Lung (tissue), 12 donors: ENCODE measurements around the gene ZDHHC24. TPM values are rescaled to one million over a fixed set of nuclear protein-coding genes. Genes with fewer than 3 reads are reported as not detected.

Source experiments
- ATAC-seq: fragments of 200-7000 bp; cut with Tn5 transposase; one replicate; pipeline ENCODE4 v1.9.1; 2020; ENCODE audit warnings: moderate number of reproducible peaks; ENCODE audit not compliant: insufficient read depth, low FRiP score
- DNase-seq, 3 donors: peaks; one replicate each; pipeline ENCODE4 v3.0.0-alpha.2; 2013 to 2017
- H3K27ac ChIP-seq, 2 donors: one replicate each; pipeline ENCODE4 v1.5.1; 2013; ENCODE audit warnings: mild to moderate bottlenecking in 2 of 2, moderate library complexity in 2 of 2, control low read depth in 1 of 2, inconsistent platforms in 1 of 2, low read depth in 1 of 2, low read length in 1 of 2
- H3K27me3 ChIP-seq, 3 donors: one replicate each; pipeline ENCODE4 v1.5.1; 2013; ENCODE audit warnings: low read length in 2 of 3; ENCODE audit not compliant: control insufficient read depth in 3 of 3, insufficient read depth in 3 of 3
- H3K36me3 ChIP-seq, 4 donors: one replicate each; pipeline ENCODE4 v1.5.1; 2013; ENCODE audit warnings: low read length in 4 of 4, mild to moderate bottlenecking in 1 of 4, moderate library complexity in 1 of 4; ENCODE audit not compliant: control insufficient read depth in 4 of 4, insufficient read depth in 4 of 4
- H3K4me1 ChIP-seq, 5 donors: one replicate each; pipeline ENCODE4 v1.5.1; 2013; ENCODE audit warnings: low read length in 5 of 5, mild to moderate bottlenecking in 2 of 5, moderate library complexity in 1 of 5; ENCODE audit not compliant: control insufficient read depth in 5 of 5, insufficient read depth in 5 of 5
- H3K4me3 ChIP-seq: one replicate; pipeline ENCODE4 v1.5.1; 2013; ENCODE audit warnings: mild to moderate bottlenecking, control low read depth, moderate library complexity
- H3K9ac ChIP-seq, 2 donors: one replicate each; pipeline ENCODE4 v1.5.1; 2013; ENCODE audit warnings: low read length in 2 of 2, control low read depth in 1 of 2; ENCODE audit not compliant: insufficient read depth in 1 of 2
- H3K9me3 ChIP-seq, 4 donors: one replicate each; pipeline ENCODE4 v1.5.1; 2013; ENCODE audit warnings: low read length in 3 of 4, mild to moderate bottlenecking in 1 of 4, moderate library complexity in 1 of 4; ENCODE audit not compliant: control insufficient read depth in 4 of 4, insufficient read depth in 3 of 4
- CTCF ChIP-seq: IDR thresholded peaks from 2 replicates; pipeline ENCODE4 v1.5.1; 2012; ENCODE audit warnings: mild to moderate bottlenecking; ENCODE audit errors: control extremely low read depth, extremely low read depth
- WGBS, 2 donors: extraction: QIAGEN DNeasy Blood & Tissue Kit; methylation state at CpG; one replicate each; pipeline ENCODE4 v1.1.7; 2013; 5-methylcytosine and 5-hydroxymethylcytosine counted together
- polyA plus RNA-seq, 2 donors: library from polyadenylated mRNA; stranded (reverse); fragments of 200-250 nt; gene quantifications; one replicate each; pipeline ENCODE4 v1.2.1, GENCODE V29; 2013
- total RNA-seq, 2 donors: library from RNA; depleted of rRNA in 1 of 2; stranded (reverse); fragments of >200 nt in 1 of 2; gene quantifications; one replicate each; pipeline ENCODE4 v1.2.1, GENCODE V29; 2014 to 2021
- donor health status: control.
- donor health status: control.
- donor health status: Bipolar disorder and iron deficiency.
- donor health status: healthy.
- donor health status: DM: yes; HTN: yes; CAD: no.

The ZDHHC24 gene
- total and polyA plus RNA-seq, 4 donors: 6.8 to 21.6 (median 11.5) TPM

- no peaks in the 10 kb centered on the region for H3K4me1 ChIP-seq
- H3K9ac ChIP-seq: no peak overlapping the region
- TF ChIP-seq CTCF: no peak
- H3K9me3 ChIP-seq: no peaks in the 10 kb centered on the region
- peaks cover 0 to 6% (median 0%) of the 10 kb centered on the region in 4 donors for H3K36me3 ChIP-seq
- no peaks in the 10 kb centered on the region for H3K27me3 ChIP-seq
- H3K27ac ChIP-seq: no peak overlapping the region
- ATAC-seq: no peak
- 0 to 78% methylated on average over 1 of the region's 1 CpG for WGBS, 2 donors
- no peak overlapping the region for H3K4me3 ChIP-seq
- no peak for DNase-seq
Measured at GRCh38 chr11:66505276-66505816, 40.5 kb downstream of the ZDHHC24 start.

GRCh38 chr11:66498506-66498905 lies 47.3 kb downstream of the ZDHHC24 start:
- TF ChIP-seq CTCF: no peak
- H3K36me3 ChIP-seq: peaks cover 0 to 19% (median 1%) of the 10 kb centered on the region in 4 donors
- ATAC-seq: no peak

GRCh38 chr11:66497206-66497605 lies 48.6 kb downstream of the ZDHHC24 start:
- H3K9me3 ChIP-seq: no peaks in the 10 kb centered on the region
- WGBS, 2 donors: 98 to 99% methylated on average over 16 of the region's 16 CpGs
- H3K4me3 ChIP-seq: no peak overlapping the region
- H3K27ac ChIP-seq: no peak overlapping the region
- no peaks in the 10 kb centered on the region for H3K4me1 ChIP-seq
- H3K27me3 ChIP-seq: no peaks in the 10 kb centered on the region
- no peak overlapping the region for H3K9ac ChIP-seq
- TF ChIP-seq CTCF: no peak
- no peak for DNase-seq
- ATAC-seq: no peak
- peaks cover 0 to 30% (median 1%) of the 10 kb centered on the region in 4 donors for H3K36me3 ChIP-seq

More at GRCh38 chr11:66498506-66498905, 47.3 kb downstream of the ZDHHC24 start:
- no peak overlapping the region for H3K9ac ChIP-seq
- H3K4me1 ChIP-seq: no peaks in the 10 kb centered on the region
- DNase-seq: no peak
- H3K27ac ChIP-seq: no peak overlapping the region
- no peaks in the 10 kb centered on the region for H3K9me3 ChIP-seq
- H3K4me3 ChIP-seq: no peak overlapping the region
- 95 to 98% methylated on average over 5 of the region's 5 CpGs for WGBS, 2 donors
- no peaks in the 10 kb centered on the region for H3K27me3 ChIP-seq

GRCh38 chr11:66495401-66495854 lies 50.4 kb downstream of the ZDHHC24 start:
- Histone ChIP-seq H3K9me3 (no peaks in the 10 kb centered on the region), H3K36me3 (peaks cover 0 to 38% (median 1%) of the 10 kb centered on the region in 4 donors), H3K4me3 (no peak overlapping the region), H3K9ac (no peak overlapping the region), H3K27ac (no peak overlapping the region), H3K4me1 (no peaks in the 10 kb centered on the region), H3K27me3 (no peaks in the 10 kb centered on the region)
- no peak for TF ChIP-seq CTCF
- WGBS, 2 donors: 97% methylated on average over 13 to 17 of the region's 17 CpGs
- ATAC-seq: no peak
- DNase-seq: no peak
